ENCODE measurements around the gene FAM107A. TPM values are rescaled to one million over a fixed set of nuclear protein-coding genes. Genes with fewer than 3 reads are reported as not detected.

Gene FAM107A
- total and polyA plus RNA-seq, 2 experiments from 2014 or later = 1.0 to 1.1 TPM

GRCh38 chr3:58603606-58604005 is 26.4 kb upstream of the FAM107A start (continued):
- no peak for TF ChIP-seq ZNF462 (CRISPR knock-in tag; IDR thresholded peaks at IDR 0.05)
- TF ChIP-seq CTCF (conservative IDR thresholded peaks at IDR 0.05; ENCODE audit: low read depth in 2 of 2) = no peak

- Histone ChIP-seq H3K4me3 (no peak overlapping the region), H3K79me2 (replicated peaks; ENCODE audit: insufficient read depth) (no peaks in the 10 kb centered on the region), H4K20me1 (replicated peaks; ENCODE audit: insufficient read depth) (no peaks in the 10 kb centered on the region), H3K27ac (ENCODE audit: low read depth) (no peak overlapping the region), H3K4me2 (no peak overlapping the region), H2AFZ (peak overlapping the region; percentile 66), H3K9me2 (ENCODE audit: insufficient read depth) (no peaks in the 10 kb centered on the region), H3F3A (replicated peaks; ENCODE audit: low read depth) (no peaks in the 10 kb centered on the region), H3K27me3 (ENCODE audit: insufficient read depth) (no peaks in the 10 kb centered on the region), H3K36me3 (ENCODE audit: insufficient read depth) (no peaks in the 10 kb centered on the region), H3K4me1 (ENCODE audit: insufficient read depth) (no peaks in the 10 kb centered on the region)
- no peaks in the 10 kb centered on the region for H3K27me3 Mint-ChIP-seq (ENCODE audit: insufficient read depth, low read depth, poor library complexity)
- H3K4me3 Mint-ChIP-seq = no peak overlapping the region
- H3K4me1 Mint-ChIP-seq = no peaks in the 10 kb centered on the region; the same call in 2 of the 3 replicates
- H3K27ac Mint-ChIP-seq = no peak overlapping the region
- H3K36me3 Mint-ChIP-seq (ENCODE audit: low read depth) = no peaks in the 10 kb centered on the region
- no peak for DNase-seq (ENCODE audit: low spot score)
- no peaks in the 10 kb centered on the region for H3K9me3 Mint-ChIP-seq
- peak; percentile 34 for ATAC-seq
- TF ChIP-seq NANOG (IDR thresholded peaks at IDR 0.05; ENCODE audit: borderline replicate concordance) (no peak), EZH2phosphoT487 (IDR thresholded peaks at IDR 0.05; ENCODE audit: unreplicated experiment) (no peak), ZNF462 (CRISPR knock-in tag; IDR thresholded peaks at IDR 0.05) (no peak), POLR2AphosphoS5 (IDR thresholded peaks at IDR 0.05; ENCODE audit: low read depth) (no peak), CREB1 (CRISPR knock-in tag; IDR thresholded peaks at IDR 0.05; ENCODE audit: low read depth) (no peak), ZNF114 (CRISPR knock-in tag; IDR thresholded peaks at IDR 0.05) (no peak)
Measured at GRCh38 chr3:58597770-58598310, 20.6 kb upstream of the FAM107A start.
